HL-60 (cell line): Measurements from ENCODE around the gene PATE1.

Source experiments
- DNase-seq, 2 experiments: peaks; one replicate each; pipeline ENCODE4 v3.0.0-alpha.2; 2010 to 2020; ENCODE audit warnings: low read depth in 1 of 2, low spot score in 1 of 2
- H3K27ac ChIP-seq: fragments of 250-450 bp; sonication (Bioruptor Pico); replicated peaks from 2 replicates; pipeline ENCODE4 v1.5.1; 2020; ENCODE audit warnings: mild to moderate bottlenecking, moderate library complexity
- H3K27me3 ChIP-seq: fragments of 250-450 bp; sonication (Bioruptor Pico); 2 replicates; pipeline ENCODE4 v1.5.1; 2021; ENCODE audit warnings: mild to moderate bottlenecking, moderate library complexity; ENCODE audit not compliant: insufficient read depth, poor library complexity, severe bottlenecking
- H3K4me3 ChIP-seq: replicated peaks from 2 replicates; pipeline ENCODE4 v1.5.1; 2011; ENCODE audit warnings: mild to moderate bottlenecking, control low read depth, low read length; ENCODE audit not compliant: insufficient read depth
- GABPA ChIP-seq: IDR thresholded peaks from 2 replicates; pipeline ENCODE4 v1.6.1; 2012; ENCODE audit warnings: low read depth
- POLR2AphosphoS5 ChIP-seq: IDR thresholded peaks from 2 replicates; pipeline ENCODE4 v1.6.1; 2012; ENCODE audit warnings: low read depth
- SPI1 ChIP-seq: IDR thresholded peaks from 2 replicates; pipeline ENCODE4 v1.6.1; 2012; ENCODE audit warnings: low read depth, mild to moderate bottlenecking, borderline replicate concordance
- TF ChIP-seq, protein P1 (sequence below): IDR thresholded peaks from 2 replicates; pipeline ENCODE4 v1.6.1; 2012; ENCODE audit warnings: low read depth; ENCODE audit not compliant: insufficient replicate concordance
- TF ChIP-seq, protein P2 (sequence below): IDR thresholded peaks from one replicate; pipeline ENCODE4 v1.5.1; 2011; ENCODE audit warnings: low read length, control low read depth, inconsistent platforms; ENCODE audit not compliant: insufficient read depth

Gene PATE1

DNA sequence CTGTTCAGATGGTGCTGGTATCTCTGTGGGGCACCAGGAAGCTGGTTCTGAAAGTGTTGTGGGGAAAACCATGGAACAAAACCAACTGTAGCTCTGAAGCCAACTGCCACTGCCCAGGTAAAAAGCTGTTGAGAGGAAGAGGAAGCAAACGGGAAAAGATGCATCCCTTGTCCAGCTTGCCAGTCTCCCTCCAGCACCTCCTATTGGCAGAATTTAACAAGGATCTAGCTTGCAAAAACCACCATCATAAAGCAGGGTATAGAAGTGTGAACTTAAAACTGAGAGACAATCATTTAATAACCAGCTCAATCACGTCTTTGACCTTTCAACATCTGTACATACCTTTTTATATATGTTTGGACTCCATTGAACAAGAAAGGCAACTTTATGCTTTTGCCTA, 4.5 kb downstream of the PATE1 start:
- no peak overlapping the region for H3K4me3 ChIP-seq
- TF ChIP-seq, protein P1, sequence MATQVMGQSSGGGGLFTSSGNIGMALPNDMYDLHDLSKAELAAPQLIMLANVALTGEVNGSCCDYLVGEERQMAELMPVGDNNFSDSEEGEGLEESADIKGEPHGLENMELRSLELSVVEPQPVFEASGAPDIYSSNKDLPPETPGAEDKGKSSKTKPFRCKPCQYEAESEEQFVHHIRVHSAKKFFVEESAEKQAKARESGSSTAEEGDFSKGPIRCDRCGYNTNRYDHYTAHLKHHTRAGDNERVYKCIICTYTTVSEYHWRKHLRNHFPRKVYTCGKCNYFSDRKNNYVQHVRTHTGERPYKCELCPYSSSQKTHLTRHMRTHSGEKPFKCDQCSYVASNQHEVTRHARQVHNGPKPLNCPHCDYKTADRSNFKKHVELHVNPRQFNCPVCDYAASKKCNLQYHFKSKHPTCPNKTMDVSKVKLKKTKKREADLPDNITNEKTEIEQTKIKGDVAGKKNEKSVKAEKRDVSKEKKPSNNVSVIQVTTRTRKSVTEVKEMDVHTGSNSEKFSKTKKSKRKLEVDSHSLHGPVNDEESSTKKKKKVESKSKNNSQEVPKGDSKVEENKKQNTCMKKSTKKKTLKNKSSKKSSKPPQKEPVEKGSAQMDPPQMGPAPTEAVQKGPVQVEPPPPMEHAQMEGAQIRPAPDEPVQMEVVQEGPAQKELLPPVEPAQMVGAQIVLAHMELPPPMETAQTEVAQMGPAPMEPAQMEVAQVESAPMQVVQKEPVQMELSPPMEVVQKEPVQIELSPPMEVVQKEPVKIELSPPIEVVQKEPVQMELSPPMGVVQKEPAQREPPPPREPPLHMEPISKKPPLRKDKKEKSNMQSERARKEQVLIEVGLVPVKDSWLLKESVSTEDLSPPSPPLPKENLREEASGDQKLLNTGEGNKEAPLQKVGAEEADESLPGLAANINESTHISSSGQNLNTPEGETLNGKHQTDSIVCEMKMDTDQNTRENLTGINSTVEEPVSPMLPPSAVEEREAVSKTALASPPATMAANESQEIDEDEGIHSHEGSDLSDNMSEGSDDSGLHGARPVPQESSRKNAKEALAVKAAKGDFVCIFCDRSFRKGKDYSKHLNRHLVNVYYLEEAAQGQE = no peak
- TF ChIP-seq GABPA = no peak
- no peak for TF ChIP-seq SPI1
- TF ChIP-seq, protein P2, sequence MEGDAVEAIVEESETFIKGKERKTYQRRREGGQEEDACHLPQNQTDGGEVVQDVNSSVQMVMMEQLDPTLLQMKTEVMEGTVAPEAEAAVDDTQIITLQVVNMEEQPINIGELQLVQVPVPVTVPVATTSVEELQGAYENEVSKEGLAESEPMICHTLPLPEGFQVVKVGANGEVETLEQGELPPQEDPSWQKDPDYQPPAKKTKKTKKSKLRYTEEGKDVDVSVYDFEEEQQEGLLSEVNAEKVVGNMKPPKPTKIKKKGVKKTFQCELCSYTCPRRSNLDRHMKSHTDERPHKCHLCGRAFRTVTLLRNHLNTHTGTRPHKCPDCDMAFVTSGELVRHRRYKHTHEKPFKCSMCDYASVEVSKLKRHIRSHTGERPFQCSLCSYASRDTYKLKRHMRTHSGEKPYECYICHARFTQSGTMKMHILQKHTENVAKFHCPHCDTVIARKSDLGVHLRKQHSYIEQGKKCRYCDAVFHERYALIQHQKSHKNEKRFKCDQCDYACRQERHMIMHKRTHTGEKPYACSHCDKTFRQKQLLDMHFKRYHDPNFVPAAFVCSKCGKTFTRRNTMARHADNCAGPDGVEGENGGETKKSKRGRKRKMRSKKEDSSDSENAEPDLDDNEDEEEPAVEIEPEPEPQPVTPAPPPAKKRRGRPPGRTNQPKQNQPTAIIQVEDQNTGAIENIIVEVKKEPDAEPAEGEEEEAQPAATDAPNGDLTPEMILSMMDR = no peak
- no peak for TF ChIP-seq POLR2AphosphoS5
- no peak overlapping the region for H3K27ac ChIP-seq
- no peak for DNase-seq
- peaks cover 8% of the 10 kb centered on the region for H3K27me3 ChIP-seq

DNA sequence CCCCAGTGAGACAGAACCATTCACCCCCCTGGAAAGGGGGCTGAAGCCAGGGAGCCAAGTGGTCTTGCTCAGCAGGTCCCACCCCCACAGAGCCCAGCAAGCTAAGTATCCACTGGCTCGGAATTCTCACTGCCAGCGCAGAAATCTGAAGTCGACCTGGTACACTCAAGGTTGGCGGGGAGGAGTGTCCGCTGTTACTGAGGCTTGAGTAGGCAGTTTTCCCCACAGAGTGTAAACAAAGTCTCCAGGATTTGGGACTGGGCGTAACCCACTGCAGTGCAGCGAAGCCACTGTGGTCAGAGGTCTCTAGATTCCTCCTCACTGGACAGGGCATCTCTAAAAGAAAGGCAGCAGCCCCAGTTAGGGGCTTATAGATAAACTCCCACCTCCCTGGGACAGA, 10.0 kb downstream of the PATE1 start:
- TF ChIP-seq SPI1 = no peak
- TF ChIP-seq, protein P2 = no peak
- no peak for TF ChIP-seq POLR2AphosphoS5
- no peak overlapping the region for H3K27ac ChIP-seq
- no peak overlapping the region for H3K4me3 ChIP-seq
- DNase-seq = no peak
- H3K27me3 ChIP-seq = peaks cover 10% of the 10 kb centered on the region

DNA sequence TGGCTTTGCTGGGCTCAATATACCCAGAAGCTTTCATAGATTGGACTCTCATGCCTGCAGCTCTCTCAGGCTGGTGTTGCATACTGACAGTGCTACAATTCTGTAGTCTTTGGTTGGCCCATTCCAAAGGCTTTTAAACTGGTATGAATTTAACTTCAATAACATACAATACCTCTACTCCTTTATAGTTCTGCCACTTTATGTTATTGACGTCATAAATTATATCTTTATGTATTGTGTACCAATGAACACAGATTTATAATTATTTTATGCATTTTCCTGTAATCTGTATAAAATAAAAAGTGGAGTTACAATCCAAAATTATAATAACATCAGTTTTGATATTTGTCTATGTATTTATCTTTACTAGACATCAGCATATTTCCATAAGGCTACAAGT, 16.4 kb downstream of the PATE1 start:
- Histone ChIP-seq H3K4me3 (no peak overlapping the region), H3K27me3 (peaks cover 8% of the 10 kb centered on the region), H3K27ac (no peak overlapping the region)
- DNase-seq = no peak
- TF ChIP-seq POLR2AphosphoS5 (no peak), GABPA (no peak), SPI1 (no peak)
- TF ChIP-seq, protein P1 = no peak
- TF ChIP-seq, protein P2 = no peak

DNA sequence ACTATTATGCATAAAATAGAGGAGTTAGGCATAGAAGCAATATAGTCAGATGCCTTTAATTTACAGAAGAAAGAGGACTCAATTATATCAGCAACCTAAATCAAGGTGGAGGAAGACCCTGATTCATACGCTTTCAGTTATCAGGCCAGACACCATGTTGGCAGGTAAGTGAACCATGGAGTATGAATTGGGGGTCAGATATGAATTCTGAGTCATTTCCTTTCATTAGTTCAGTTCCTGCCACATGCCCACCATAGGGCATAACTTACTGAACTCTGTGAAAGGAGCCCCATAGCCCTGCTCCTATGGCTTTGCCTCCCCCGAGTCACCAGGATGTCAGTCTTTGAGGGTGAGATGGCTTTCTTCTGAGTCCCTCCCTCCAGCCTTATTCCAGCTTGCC, 17.4 kb downstream of the PATE1 start:
- DNase-seq = no peak
- Histone ChIP-seq H3K27ac (no peak overlapping the region), H3K27me3 (peaks cover 8% of the 10 kb centered on the region), H3K4me3 (no peak overlapping the region)
- TF ChIP-seq POLR2AphosphoS5 (no peak), SPI1 (no peak), GABPA (no peak)
- TF ChIP-seq, protein P1 = no peak
- TF ChIP-seq, protein P2 = no peak
